A673 (cell line): ENCODE data around the gene UBE2E2. TPM values are rescaled to one million over a fixed set of nuclear protein-coding genes. Genes with fewer than 3 reads are reported as not detected.

Experiments
- BruUV-seq: library from RNA; stranded (reverse); fragments of 400-500 nt; replicated peaks from 2 replicates; lab custom pipeline; 2021; lab: Mats Ljungman, UMichigan
- CTCF ChIA-PET: fragments of 300-600 bp; sonication (Branson Sonifier 250); formaldehyde crosslinking; loops from one replicate; lab custom pipeline; 2022; ENCODE audit warnings: antibody characterized with exemption; lab: Charles Lee
- POLR2A ChIA-PET: fragments of 300-600 bp; sonication (Branson Sonifier 250); formaldehyde crosslinking; loops from one replicate; lab custom pipeline; 2022; ENCODE audit warnings: antibody characterized with exemption; ENCODE audit not compliant: low non-redundant PET; lab: Charles Lee
- DNase-seq: peaks from one replicate; pipeline ENCODE4 v3.0.0-alpha.2; 2015; ENCODE audit warnings: low spot score
- H3K27ac ChIP-seq: fragments of 200-600 bp; sonication (generic); 2 replicates; pipeline ENCODE4 v1.5.1; 2016; ENCODE audit warnings: mixed run types, low read depth, mild to moderate bottlenecking, mixed read lengths, antibody characterized with exemption, low read length; ENCODE audit not compliant: poor library complexity, severe bottlenecking
- H3K27me3 ChIP-seq: fragments of 200-600 bp; sonication (generic); replicated peaks from 2 replicates; pipeline ENCODE4 v1.6.1; 2017; ENCODE audit warnings: mixed run types, low read depth, mild to moderate bottlenecking, mixed read lengths, antibody characterized with exemption, low read length; ENCODE audit not compliant: insufficient read depth, poor library complexity
- H3K36me3 ChIP-seq: fragments of 200-600 bp; sonication (generic); 2 replicates; pipeline ENCODE4 v1.6.1; 2016; ENCODE audit warnings: mixed run types, mild to moderate bottlenecking, mixed read lengths, antibody characterized with exemption, low read length; ENCODE audit not compliant: insufficient read depth, poor library complexity, severe bottlenecking
- H3K4me1 ChIP-seq: fragments of 200-600 bp; sonication (generic); 2 replicates; pipeline ENCODE4 v1.6.1; 2017; ENCODE audit warnings: mixed run types, mild to moderate bottlenecking, mixed read lengths, antibody characterized with exemption, low read length; ENCODE audit not compliant: insufficient read depth, poor library complexity, severe bottlenecking
- H3K4me3 ChIP-seq: fragments of 200-600 bp; sonication (generic); 2 replicates; pipeline ENCODE4 v1.5.1; 2016; ENCODE audit warnings: low read depth, mixed run types, mild to moderate bottlenecking, mixed read lengths, low read length; ENCODE audit not compliant: poor library complexity, severe bottlenecking
- H3K9me3 ChIP-seq: fragments of 200-600 bp; sonication (generic); 2 replicates; pipeline ENCODE4 v1.6.1; 2016; ENCODE audit warnings: mixed run types, low read depth, mild to moderate bottlenecking, mixed read lengths, antibody characterized with exemption, low read length; ENCODE audit not compliant: poor library complexity, severe bottlenecking
- CTCF ChIP-seq: fragments of 300-800, 200-600 bp; sonication (generic); conservative IDR thresholded peaks from 2 replicates; pipeline ENCODE4 v1.5.1; 2017; ENCODE audit warnings: low read depth, mild to moderate bottlenecking, antibody characterized with exemption, low read length, moderate library complexity, mixed read lengths
- EZH2 ChIP-seq: fragments of 200-600 bp; sonication (generic); IDR thresholded peaks from 2 replicates; pipeline ENCODE4 v1.6.1; 2017; ENCODE audit warnings: borderline replicate concordance, low read depth, mild to moderate bottlenecking, mixed read lengths, antibody characterized with exemption, low read length; ENCODE audit not compliant: poor library complexity, severe bottlenecking
- intact Hi-C: fragments of 100-400 bp; cut with micrococcal nuclease; formaldehyde crosslinking; loops from one replicate; pipeline ENCODE4 v1.10.0; 2022; ENCODE audit not compliant: unreplicated experiment
- total RNA-seq: library from RNA; stranded (reverse); gene quantifications from 2 replicates; pipeline ENCODE4 v1.2.3, GENCODE V29; 2021

Gene UBE2E2
- total RNA-seq, 1 experiment from 2014 or later: 2.0 TPM

GRCh38 chr3:23259515-23259914 is 56.4 kb downstream of the UBE2E2 start:
- no peak for DNase-seq
- H3K4me3 ChIP-seq: no peak overlapping the region
- no peaks in the 10 kb centered on the region for H3K4me1 ChIP-seq
- no TSS peak for BruUV-seq
- H3K27me3 ChIP-seq: no peaks in the 10 kb centered on the region
- ChIA-PET CTCF (no interaction called here), POLR2A (no interaction called here)
- no peak overlapping the region for H3K27ac ChIP-seq
- TF ChIP-seq EZH2: no peak
- TF ChIP-seq CTCF: no peak
- no peaks in the 10 kb centered on the region for H3K36me3 ChIP-seq
- H3K9me3 ChIP-seq: no peaks in the 10 kb centered on the region
- intact Hi-C loops: no loop called here

- Histone ChIP-seq H3K4me1 (no peaks in the 10 kb centered on the region), H3K27ac (no peak overlapping the region), H3K4me3 (no peak overlapping the region), H3K36me3 (no peaks in the 10 kb centered on the region), H3K27me3 (no peaks in the 10 kb centered on the region), H3K9me3 (no peaks in the 10 kb centered on the region)
- TF ChIP-seq CTCF (no peak), EZH2 (no peak)
- BruUV-seq: no TSS peak
- CTCF ChIA-PET: no interaction called here
- intact Hi-C loops: no loop called here
- no peak for DNase-seq
- POLR2A ChIA-PET: no interaction called here
Measured at GRCh38 chr3:23262766-23263165, 59.6 kb downstream of the UBE2E2 start.

GRCh38 chr3:23263796-23264195 is 60.7 kb downstream of the UBE2E2 start:
- Histone ChIP-seq H3K27ac (no peak overlapping the region), H3K4me1 (no peaks in the 10 kb centered on the region), H3K4me3 (no peak overlapping the region), H3K27me3 (no peaks in the 10 kb centered on the region), H3K36me3 (no peaks in the 10 kb centered on the region), H3K9me3 (no peaks in the 10 kb centered on the region)
- ChIA-PET CTCF (no interaction called here), POLR2A (no interaction called here)
- intact Hi-C loops: no loop called here
- BruUV-seq: no TSS peak
- no peak for TF ChIP-seq EZH2
- no peak for TF ChIP-seq CTCF
- no peak for DNase-seq
